Natural killer cell (primary cell): ENCODE results near the gene GNAI2. TPM values are rescaled to one million over a fixed set of nuclear protein-coding genes. Genes with fewer than 3 reads are reported as not detected.
"Not testable (repeated sequence)": the region's sequence is repeated elsewhere in the genome, so short reads cannot be mapped to it uniquely, and the experiment has no call there.

Experiments used
- ATAC-seq, 3 donors: fragments of 150-1000 bp in 2 of 3; fragments of 200-7000 bp in 1 of 3; cut with Tn5 transposase; 1 replicate in 1 of 3; 2 replicates in 2 of 3; pipeline ENCODE4 v1.10.0; 2021; ENCODE audit warnings: mild to moderate bottlenecking in 2 of 3, moderate library complexity in 2 of 3
- DNase-seq, 2 donors: peaks; one replicate each; pipeline versions ENCODE4 v3.0.0 to v3.0.0-alpha.2; 2013 to 2021; ENCODE audit warnings: mixed read lengths in 1 of 2
- H3K27ac ChIP-seq: one replicate; pipeline ENCODE4 v1.5.1; 2013; ENCODE audit warnings: mild to moderate bottlenecking, low read length
- H3K27me3 ChIP-seq: one replicate; pipeline ENCODE4 v1.6.1; 2013; ENCODE audit warnings: low read length; ENCODE audit not compliant: control insufficient read depth, insufficient read depth
- H3K36me3 ChIP-seq: one replicate; pipeline ENCODE4 v1.6.1; 2013; ENCODE audit warnings: low read length; ENCODE audit not compliant: control insufficient read depth, insufficient read depth
- H3K4me1 ChIP-seq: one replicate; pipeline ENCODE4 v1.6.1; 2013; ENCODE audit warnings: low read length; ENCODE audit not compliant: control insufficient read depth, insufficient read depth
- H3K4me3 ChIP-seq: one replicate; pipeline ENCODE4 v1.5.1; 2013; ENCODE audit warnings: low read length
- H3K9me3 ChIP-seq: one replicate; pipeline ENCODE4 v1.6.1; 2013; ENCODE audit warnings: low read length; ENCODE audit not compliant: control insufficient read depth, insufficient read depth
- H3K27ac Mint-ChIP-seq, 2 donors: one replicate each; pipeline ENCODE4 v1.8.0; 2022; ENCODE audit warnings: mild to moderate bottlenecking in 2 of 2, mixed read lengths in 2 of 2, moderate library complexity in 1 of 2
- H3K27me3 Mint-ChIP-seq, 2 donors: one replicate each; pipeline ENCODE4 v1.8.0; 2022; ENCODE audit warnings: low read depth in 2 of 2, mixed read lengths in 2 of 2
- H3K36me3 Mint-ChIP-seq: one replicate; pipeline ENCODE4 v1.8.0; 2022; ENCODE audit warnings: mixed read lengths
- H3K4me1 Mint-ChIP-seq, 2 donors: one replicate each; pipeline ENCODE4 v1.8.0; 2022; ENCODE audit warnings: mixed read lengths in 2 of 2
- H3K4me3 Mint-ChIP-seq: one replicate; pipeline ENCODE4 v1.8.0; 2022; ENCODE audit warnings: mild to moderate bottlenecking, moderate library complexity, mixed read lengths
- H3K9me3 Mint-ChIP-seq, 2 donors: one replicate each; pipeline ENCODE4 v1.8.0; 2022; ENCODE audit warnings: mixed read lengths in 2 of 2
- CTCF ChIP-seq: fragments of 200-600 bp; IDR thresholded peaks from one replicate; pipeline ENCODE4 v1.8.0; 2022; ENCODE audit warnings: antibody characterized with exemption
- WGBS: methylation state at CpG from one replicate; pipeline ENCODE4 v1.1.7; 2013; ENCODE audit warnings: missing lambda C conversion rate; ENCODE audit not compliant: insufficient coverage; 5-methylcytosine and 5-hydroxymethylcytosine counted together
- intact Hi-C: fragments of 100-400 bp; cut with micrococcal nuclease; formaldehyde crosslinking; loops from one replicate; pipeline ENCODE4 v1.14.2; 2022
- total RNA-seq, 4 donors: library from RNA; stranded (reverse); fragments of 120-200 nt in 1 of 4; gene quantifications; one replicate each; pipeline versions ENCODE4 v1.2.3 to v1.2.4, GENCODE V29; 2013 to 2022

The GNAI2 gene
- total RNA-seq, 3 donors from 2014 or later (not counting 1 experiment from before 2014, with no cell fraction given), result 428 to 467 (median 447) TPM

DNA sequence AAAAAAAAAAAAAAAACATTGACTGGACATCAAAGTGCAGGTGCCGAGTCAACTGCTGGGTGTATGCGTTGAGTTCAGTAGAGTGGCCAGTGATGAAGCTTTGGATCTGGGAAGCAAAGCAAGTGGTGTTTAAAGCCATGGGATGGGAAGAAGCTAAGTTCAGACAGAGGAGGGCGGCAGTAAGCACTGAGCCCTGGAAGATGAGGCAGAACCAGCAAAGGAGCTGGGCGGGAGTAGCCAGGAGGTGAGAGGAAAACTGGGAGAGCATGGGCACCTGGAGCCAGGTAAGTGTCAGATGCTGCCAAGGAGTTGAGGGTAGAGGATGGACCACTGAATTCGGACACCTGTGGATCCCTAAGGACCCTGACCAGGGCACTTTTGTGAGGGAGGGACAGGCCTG, 11.4 kb upstream of the GNAI2 start:
- Histone ChIP-seq H3K36me3 (no peaks in the 10 kb centered on the region), H3K9me3 (no peaks in the 10 kb centered on the region), H3K27me3 (no peaks in the 10 kb centered on the region), H3K4me1 (peaks cover 33% of the 10 kb centered on the region), H3K4me3 (no peak overlapping the region), H3K27ac (no peak overlapping the region)
- DNase-seq (no peak), ATAC-seq (no peak)
- Mint-ChIP-seq H3K9me3 (no peaks in the 10 kb centered on the region), H3K4me3 (peak overlapping the region; percentile 43), H3K27me3 (peaks cover 5 to 9% of the 10 kb centered on the region in 2 donors), H3K36me3 (no peaks in the 10 kb centered on the region), H3K27ac (no peak overlapping the region), H3K4me1 (peaks cover 16 to 23% of the 10 kb centered on the region in 2 donors)
- no peak for TF ChIP-seq CTCF
- 91% methylated on average over 5 of the region's 5 CpGs for WGBS
- intact Hi-C loops, result no loop called here

DNA sequence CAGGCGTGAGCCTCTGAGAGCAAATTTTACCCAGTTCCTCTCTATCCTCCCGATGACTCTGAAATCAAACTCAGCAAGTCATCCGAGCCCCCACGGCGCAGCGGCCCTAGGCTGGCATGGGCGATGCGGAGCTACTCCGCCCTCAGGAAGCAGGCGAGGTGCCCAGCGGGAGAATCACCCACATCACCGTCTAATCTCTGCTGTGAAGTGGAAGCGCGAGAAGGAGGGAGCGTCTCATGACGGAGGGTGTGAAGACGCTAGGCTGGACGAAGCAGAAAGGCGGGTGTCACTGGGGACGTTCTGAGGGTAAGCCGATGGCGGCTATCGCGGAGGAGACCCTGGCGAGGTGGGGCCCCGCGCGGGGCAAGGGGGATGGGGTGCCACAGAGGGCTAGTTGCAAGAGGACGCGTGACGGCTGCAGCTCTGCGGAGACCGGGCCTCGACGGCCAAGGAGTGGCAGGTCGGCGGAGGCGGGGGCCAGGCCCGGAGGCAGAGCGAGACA, 9.1 kb upstream of the GNAI2 start:
- no peaks in the 10 kb centered on the region for H3K9me3 Mint-ChIP-seq
- H3K27ac Mint-ChIP-seq, result peak overlapping the region; percentile 86 to 92
- Histone ChIP-seq H3K4me1 (peaks cover 41% of the 10 kb centered on the region), H3K27ac (peak overlapping the region; percentile 63), H3K36me3 (no peaks in the 10 kb centered on the region), H3K4me3 (peak overlapping the region; percentile 48), H3K9me3 (no peaks in the 10 kb centered on the region), H3K27me3 (no peaks in the 10 kb centered on the region)
- intact Hi-C loops, result loop anchor here (1.0 kb wide), 6 partner anchors 8 to 106 kb away; no protein-coding TSS in a partner anchor
- DNase-seq (peak in 1 of 2 donors; percentile 74), ATAC-seq (peak; percentile 41 to 57 (median 46))
- peak overlapping the region; percentile 98 for H3K4me3 Mint-ChIP-seq
- H3K4me1 Mint-ChIP-seq, result peaks cover 16 to 23% of the 10 kb centered on the region in 2 donors
- WGBS, result under 1% methylated on average over 40 of the region's 40 CpGs
- no peak for TF ChIP-seq CTCF
- peaks cover 5 to 9% of the 10 kb centered on the region in 2 donors for H3K27me3 Mint-ChIP-seq
- no peaks in the 10 kb centered on the region for H3K36me3 Mint-ChIP-seq

GRCh38 chr3:50227390-50228183, 8.4 kb upstream of the GNAI2 start:
- intact Hi-C loops, result loop anchor here (1.0 kb wide), 4 partner anchors 8 to 47 kb away; no protein-coding TSS in a partner anchor
- Histone ChIP-seq H3K4me1 (peaks cover 41% of the 10 kb centered on the region), H3K9me3 (no peaks in the 10 kb centered on the region), H3K27ac (peak overlapping the region; percentile 66), H3K27me3 (no peaks in the 10 kb centered on the region), H3K36me3 (no peaks in the 10 kb centered on the region), H3K4me3 (peak overlapping the region; percentile 68)
- Mint-ChIP-seq H3K27me3 (peaks cover 5 to 9% of the 10 kb centered on the region in 2 donors), H3K4me3 (peak overlapping the region; percentile 98), H3K9me3 (no peaks in the 10 kb centered on the region), H3K4me1 (peaks cover 16 to 23% of the 10 kb centered on the region in 2 donors), H3K27ac (peak overlapping the region; percentile 86 to 92), H3K36me3 (no peaks in the 10 kb centered on the region)
- ATAC-seq, result peak; percentile 82 to 93 (median 86)
- peak; percentile 89 to 95 for DNase-seq
- WGBS, result under 1% methylated on average over 51 of the region's 51 CpGs
- TF ChIP-seq CTCF, result peak; percentile 77

DNA sequence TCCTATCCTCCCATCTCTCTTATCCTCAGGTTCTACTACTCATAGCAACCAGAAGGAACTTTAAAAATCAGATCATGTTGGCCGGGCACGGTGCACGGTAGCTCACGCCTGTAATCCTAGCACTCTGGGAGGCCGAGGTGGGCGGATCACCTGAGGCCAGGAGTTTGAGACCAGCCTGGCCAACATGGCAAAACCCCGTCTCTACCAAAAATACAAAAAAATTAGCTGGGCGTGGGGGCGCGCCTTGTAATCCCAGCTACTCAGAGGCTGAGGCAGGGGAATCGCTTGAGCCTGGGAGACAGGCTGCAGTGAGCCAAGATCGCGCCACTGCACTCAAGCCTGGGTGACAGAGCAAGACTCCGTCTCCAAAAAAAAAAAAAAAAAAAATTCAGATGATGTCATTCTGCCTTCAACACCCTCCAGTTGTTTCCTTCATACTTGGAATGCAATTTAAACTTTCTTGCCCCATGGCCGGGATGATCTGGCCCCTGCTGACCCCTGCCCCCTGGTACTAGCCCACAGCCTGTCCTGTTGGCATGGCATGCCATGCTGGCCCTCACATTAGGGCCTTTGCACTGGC, 7.7 kb upstream of the GNAI2 start:
- ATAC-seq, H3K9me3 Mint-ChIP-seq, H3K9me3 ChIP-seq, H3K36me3 Mint-ChIP-seq, H3K27me3 ChIP-seq, intact Hi-C loops, H3K27me3 Mint-ChIP-seq, H3K36me3 ChIP-seq, DNase-seq: not testable (repeated sequence)
- peaks cover 16 to 23% of the 10 kb centered on the region in 2 donors for H3K4me1 Mint-ChIP-seq
- H3K4me3 Mint-ChIP-seq, result peak overlapping the region; percentile 98
- peak overlapping the region; percentile 86 to 92 for H3K27ac Mint-ChIP-seq
- WGBS, result 63% methylated on average over 15 of the region's 15 CpGs
- H3K27ac ChIP-seq, result peak overlapping the region; percentile 66
- peak overlapping the region; percentile 68 for H3K4me3 ChIP-seq
- H3K4me1 ChIP-seq, result peaks cover 41% of the 10 kb centered on the region
